GM12878 (cell line): ENCODE data around the gene HSD11B1. TPM values are rescaled to one million over a fixed set of nuclear protein-coding genes. Genes with fewer than 3 reads are reported as not detected.

Experiments used
- ATAC-seq: fragments of 200-7000 bp; cut with Tn5 transposase; 3 replicates; pipeline ENCODE4 v1.9.1; 2020; ENCODE audit warnings: mild to moderate bottlenecking, moderate library complexity
- BruUV-seq: library from RNA; stranded (reverse); fragments of 400-500 nt; replicated peaks from 2 replicates; lab custom pipeline; 2021; lab: Mats Ljungman, UMichigan
- CTCF ChIA-PET: fragments of 300-600 bp; sonication (Branson Sonifier 250); formaldehyde crosslinking; extraction: SDS; loops from one replicate; lab custom pipeline; 2021; ENCODE audit warnings: inconsistent platforms; lab: Yijun Ruan, JAX
- POLR2A ChIA-PET: fragments of 350-600 bp; formaldehyde crosslinking; extraction: SDS; loops from one replicate; lab custom pipeline; 2021; ENCODE audit warnings: inconsistent platforms; lab: Charles Lee
- RAD21 ChIA-PET: fragments of 300-600 bp; sonication (Branson Sonifier 250); formaldehyde crosslinking; loops from one replicate; lab custom pipeline; 2023; ENCODE audit warnings: antibody characterized with exemption; ENCODE audit not compliant: unreplicated experiment; lab: Charles Lee
- SMC1A ChIA-PET: fragments of 300-600 bp; sonication (Branson Sonifier 250); formaldehyde crosslinking; loops from one replicate; lab custom pipeline; 2023; ENCODE audit not compliant: unreplicated experiment, uncharacterized antibody; lab: Charles Lee
- DNase-seq: peaks from one replicate; pipeline ENCODE4 v3.0.0-alpha.2; 2011; ENCODE audit warnings: low read depth, low spot score
- FAIRE-seq: peaks from 3 replicates; lab custom pipeline; 2011; peaks lifted over from hg19 to GRCh38; lab: Jason Lieb, UNC
- H2AFZ ChIP-seq: 2 replicates; pipeline ENCODE4 v1.6.0; 2011; ENCODE audit warnings: low read depth, low read length, control low read depth; ENCODE audit not compliant: control insufficient read depth
- H3K27ac ChIP-seq: 2 replicates; pipeline ENCODE4 v1.5.1; 2011; ENCODE audit warnings: control low read depth; ENCODE audit not compliant: control insufficient read depth, insufficient read depth
- H3K27me3 ChIP-seq, 2 experiments: replicated peaks in 1 of 2; 2 replicates each; pipeline versions ENCODE4 v1.6.0 to v1.6.1; 2011; ENCODE audit warnings: low read length in 1 of 2; ENCODE audit not compliant: control insufficient read depth in 2 of 2, insufficient read depth in 2 of 2
- H3K36me3 ChIP-seq, 2 experiments: 2 replicates each; pipeline ENCODE4 v1.5.1; 2011; ENCODE audit warnings: low read length in 1 of 2; ENCODE audit not compliant: control insufficient read depth in 2 of 2, insufficient read depth in 2 of 2
- H3K4me1 ChIP-seq: 2 replicates; pipeline ENCODE4 v1.6.1; 2011; ENCODE audit warnings: mild to moderate bottlenecking, low read length, moderate library complexity, mixed read lengths; ENCODE audit not compliant: control insufficient read depth, insufficient read depth
- H3K4me2 ChIP-seq: 2 replicates; pipeline ENCODE4 v1.6.0; 2011; ENCODE audit warnings: control low read depth; ENCODE audit not compliant: control insufficient read depth, insufficient read depth
- H3K4me3 ChIP-seq: fragments of 200-600 bp; sonication (generic); 2 replicates; pipeline ENCODE4 v1.5.1; 2016
- H3K79me2 ChIP-seq: 2 replicates; pipeline ENCODE4 v1.6.0; 2011; ENCODE audit warnings: low read length; ENCODE audit not compliant: control insufficient read depth, insufficient read depth
- H3K9ac ChIP-seq: 2 replicates; pipeline ENCODE4 v1.8.0; 2011; ENCODE audit warnings: low read length, control low read depth, mixed read lengths; ENCODE audit not compliant: control insufficient read depth, insufficient read depth
- H3K9me3 ChIP-seq: replicated peaks from 3 replicates; pipeline ENCODE4 v1.5.1; 2011; ENCODE audit warnings: mild to moderate bottlenecking, low read length; ENCODE audit not compliant: control insufficient read depth, insufficient read depth
- H4K20me1 ChIP-seq: 2 replicates; pipeline ENCODE4 v1.6.0; 2011; ENCODE audit not compliant: control insufficient read depth, insufficient read depth
- BACH1 ChIP-seq: fragments of 450-650 bp; IDR thresholded peaks from 2 replicates; pipeline ENCODE4 v1.6.1; 2017; ENCODE audit warnings: mild to moderate bottlenecking, borderline replicate concordance
- CREB1 ChIP-seq: IDR thresholded peaks from 2 replicates; pipeline ENCODE4 v1.6.1; 2012; ENCODE audit warnings: low read depth, mild to moderate bottlenecking, inconsistent platforms
- DPF2 ChIP-seq: fragments of 450-650 bp; IDR thresholded peaks from 2 replicates; pipeline ENCODE4 v1.6.1; 2017; ENCODE audit warnings: mild to moderate bottlenecking
- EP300 ChIP-seq, 2 experiments: fragments of 150-350 bp in 1 of 2; IDR thresholded peaks; 2 replicates each; pipeline ENCODE4 v1.6.1; 2011 to 2012; ENCODE audit warnings: low read depth in 2 of 2, low read length in 2 of 2, borderline replicate concordance in 1 of 2, improper control_type of control experiment in 1 of 2, inconsistent platforms in 1 of 2; ENCODE audit not compliant: control insufficient read depth in 1 of 2
- JUNB ChIP-seq: IDR thresholded peaks from 2 replicates; pipeline ENCODE4 v1.6.1; 2016; ENCODE audit warnings: antibody characterized with exemption, mild to moderate bottlenecking
- NFIC ChIP-seq: IDR thresholded peaks from 2 replicates; pipeline ENCODE4 v1.6.1; 2012; ENCODE audit warnings: low read depth, mild to moderate bottlenecking, inconsistent platforms, low read length, moderate library complexity
- RUNX3 ChIP-seq: IDR thresholded peaks from 2 replicates; pipeline ENCODE4 v1.6.1; 2012; ENCODE audit warnings: low read length, inconsistent platforms
- SPI1 ChIP-seq: IDR thresholded peaks from 2 replicates; pipeline ENCODE4 v1.6.1; 2011; ENCODE audit warnings: low read depth, mild to moderate bottlenecking, low read length, moderate library complexity, borderline replicate concordance; ENCODE audit not compliant: insufficient read depth
- TCF7 ChIP-seq: IDR thresholded peaks from 2 replicates; pipeline ENCODE4 v1.6.1; 2014; ENCODE audit warnings: antibody characterized with exemption, borderline replicate concordance
- ZBED1 ChIP-seq: IDR thresholded peaks from 2 replicates; pipeline ENCODE4 v1.6.1; 2016; ENCODE audit warnings: borderline replicate concordance
- ZZZ3 ChIP-seq: IDR thresholded peaks from 2 replicates; pipeline ENCODE4 v1.6.1; 2011; ENCODE audit warnings: low read depth; ENCODE audit not compliant: control insufficient read depth, insufficient read length
- WGBS: methylation state at CpG from one replicate; pipeline ENCODE4 v1.1.6; 2016; ENCODE audit warnings: low lambda C conversion rate; ENCODE audit not compliant: insufficient replicate concordance, insufficient coverage; ENCODE audit errors: missing lambda C conversion rate; 5-methylcytosine and 5-hydroxymethylcytosine counted together
- in situ Hi-C: fragments of 300-500 bp; cut with MboI; formaldehyde crosslinking; loops from 9 replicates; pipeline ENCODE4 v1.14.3; 2018; ENCODE audit warnings: mixed read lengths
- intact Hi-C: fragments of 100-400 bp; cut with micrococcal nuclease; formaldehyde crosslinking; loops from one replicate; pipeline ENCODE4 v1.14.2; 2022; ENCODE audit not compliant: unreplicated experiment
- polyA plus RNA-seq, 11 experiments: library from polyadenylated mRNA; depleted of rRNA in 4 of 11; unstranded in 6 of 11; stranded (reverse) in 5 of 11; fragments of >200 nt; fragmentation: Nextera tagmentation in 4 of 11; fragmentation: Illumina TruSeq in 1 of 11; extraction: Ambion mirVana in 4 of 11; extraction: Trizol in 1 of 11; gene quantifications; 1 replicate in 1 of 11; 2 replicates in 10 of 11; pipeline versions ENCODE4 v1.2.1 to v1.2.3, GENCODE V29; 2011 to 2016; ENCODE audit warnings: inconsistent platforms in 2 of 11, missing spikeins in 2 of 11, low read depth in 1 of 11
- total RNA-seq, 4 experiments: library from RNA; depleted of rRNA in 3 of 4; stranded (reverse); fragments of >200 nt in 3 of 4; fragmentation: Illumina TruSeq in 1 of 4; extraction: Trizol in 1 of 4; gene quantifications; 2 replicates each; pipeline versions ENCODE4 v1.2.1 to v1.2.3, GENCODE V29; 2013 to 2021

The HSD11B1 gene
- total and polyA plus RNA-seq, 10 of the 15 experiments (the other 5 are each of a cell fraction or from before 2014, with no cell fraction given), result 0.04 to 0.27 (median 0.15) TPM; not detected in 7

- ATAC-seq (no peak), DNase-seq (no peak)
- 78% methylated on average over 4 of the region's 4 CpGs for WGBS
- BruUV-seq, result no TSS peak
- POLR2A ChIA-PET, result interaction anchor here (0.7 to 1.5 kb wide), 4 partner anchors 9 to 99 kb away, joined by 3 to 5 read pairs (median 3); no protein-coding TSS in a partner anchor
- no peak overlapping the region for H3K9ac ChIP-seq
- no peaks in the 10 kb centered on the region for H3K79me2 ChIP-seq
- RAD21 ChIA-PET, result interaction anchor here (0.6 to 12.6 kb wide), 23 partner anchors 8 to 181 kb away, joined by 3 to 188 read pairs (median 5); partner anchors contain the start of genes C1orf74, G0S2, LAMB3 and TRAF3IP3
- no peak for TF ChIP-seq ZZZ3
- TF ChIP-seq ZBED1, result no peak
- TF ChIP-seq, all 136 proteins: peak for 0
- no peak overlapping the region for H3K4me3 ChIP-seq
- H4K20me1 ChIP-seq, result no peaks in the 10 kb centered on the region
- peaks cover 40% of the 10 kb centered on the region for H3K4me1 ChIP-seq
- intact Hi-C loops (loop anchor here (2.0 to 10.0 kb wide), 4 partner anchors 78 to 144 kb away; partner anchors contain the start of genes LAMB3 and UTP25), in situ Hi-C loops (loop anchor here (5.0 kb wide), 1 partner anchor 171 kb away; no protein-coding TSS in a partner anchor)
- no peak overlapping the region for H3K27ac ChIP-seq
- no peaks in the 10 kb centered on the region for H3K9me3 ChIP-seq
- no peak for FAIRE-seq
- ChIA-PET SMC1A (interaction anchor here (0.7 to 13.9 kb wide), 31 partner anchors 10 to 179 kb away, joined by 3 to 282 read pairs (median 4); partner anchors contain the start of genes C1orf74, G0S2 and LAMB3), CTCF (interaction anchor here (0.6 to 6.6 kb wide), 57 partner anchors 8 to 1509 kb away, joined by 3 to 86 read pairs (median 5); partner anchors contain the start of genes C1orf74, G0S2, HSD11B1 and LAMB3)
- no peak overlapping the region for H3K4me2 ChIP-seq
- H3K27me3 ChIP-seq, result no peaks in the 10 kb centered on the region
- H3K36me3 ChIP-seq, result no peaks in the 10 kb centered on the region
- no peak overlapping the region for H2AFZ ChIP-seq
Measured at GRCh38 chr1:209748620-209749019, 44.0 kb downstream of the HSD11B1 start.

GRCh38 chr1:209749205-209749604, 44.6 kb downstream of the HSD11B1 start:
- no peak for DNase-seq
- peaks cover 40% of the 10 kb centered on the region for H3K4me1 ChIP-seq
- no peaks in the 10 kb centered on the region for H3K36me3 ChIP-seq
- no peaks in the 10 kb centered on the region for H3K27me3 ChIP-seq
- ChIA-PET RAD21 (interaction anchor here (0.7 to 12.6 kb wide), 23 partner anchors 8 to 182 kb away, joined by 3 to 188 read pairs (median 5); partner anchors contain the start of genes C1orf74, G0S2, HSD11B1 and LAMB3), POLR2A (interaction anchor here (0.9 to 1.7 kb wide), 5 partner anchors 19 to 99 kb away, joined by 3 to 6 read pairs (median 3); partner anchors contain the start of gene G0S2), CTCF (interaction anchor here (0.6 to 6.3 kb wide), 46 partner anchors 8 to 182 kb away, joined by 3 to 86 read pairs (median 8); partner anchors contain the start of genes C1orf74, G0S2, HSD11B1 and LAMB3), SMC1A (interaction anchor here (0.9 to 13.9 kb wide), 28 partner anchors 10 to 173 kb away, joined by 3 to 282 read pairs (median 4); partner anchors contain the start of genes C1orf74, G0S2 and LAMB3)
- no peak for FAIRE-seq
- intact Hi-C loops, result loop anchor here (2.0 to 10.0 kb wide), 4 partner anchors 78 to 144 kb away; partner anchors contain the start of genes LAMB3 and UTP25
- no peak overlapping the region for H3K4me3 ChIP-seq
- no TSS peak for BruUV-seq
- TF ChIP-seq BACH1 (no peak), EP300 (IDR thresholded peaks at IDR 0.05; ENCODE audit: borderline replicate concordance in 1 of 2, control insufficient read depth in 1 of 2, low read depth in 2 of 2, low read length in 2 of 2) (peak in 1 of 2 experiments; percentile 30; a peak in 1 of 4 replicates), DPF2 (0 out of 2 replicates have a peak, but pooled peaks have one; percentile 26), CREB1 (no peak), SPI1 (no peak), RUNX3 (peak; percentile 23; the same call in 1 of the 2 replicates), NFIC (peak; percentile 35; the same call in 1 of the 2 replicates), TCF7 (peak; percentile 30; the same call in 1 of the 2 replicates), JUNB (peak; percentile 72)
- H3K79me2 ChIP-seq, result no peaks in the 10 kb centered on the region
- peak overlapping the region; percentile 7; the same call in 1 of the 2 replicates for H3K4me2 ChIP-seq
- in situ Hi-C loops, result loop anchor here (5.0 kb wide), 1 partner anchor 172 kb away; no protein-coding TSS in a partner anchor
- no peak overlapping the region for H2AFZ ChIP-seq
- H3K9me3 ChIP-seq, result no peaks in the 10 kb centered on the region
- ATAC-seq, result no peak
- H4K20me1 ChIP-seq, result no peaks in the 10 kb centered on the region
- WGBS, result 0% methylated on average over 2 of the region's 2 CpGs
- H3K9ac ChIP-seq, result no peak overlapping the region
- H3K27ac ChIP-seq, result no peak overlapping the region
